GM12865 (cell line): Measurements from ENCODE around the gene ARL5B.

Source experiments
- DNase-seq: peaks from one replicate; pipeline ENCODE4 v3.0.0; 2010; ENCODE audit warnings: low read depth
- H3K4me3 ChIP-seq: 2 replicates; pipeline ENCODE4 v1.5.1; 2011; ENCODE audit warnings: mild to moderate bottlenecking, low read depth, low read length, control low read depth
- CTCF ChIP-seq: IDR thresholded peaks from 2 replicates; pipeline ENCODE4 v1.5.1; 2011; ENCODE audit warnings: low read length, control low read depth, low read depth, inconsistent platforms; ENCODE audit not compliant: insufficient read depth; ENCODE audit errors: missing control alignments

The ARL5B gene

GRCh38 chr10:18650404-18650997 lies 8.7 kb upstream of the ARL5B start:
- no peak for DNase-seq
- peak overlapping the region; percentile 88 for H3K4me3 ChIP-seq
- no peak for TF ChIP-seq CTCF

GRCh38 chr10:18651324-18652007 lies 7.8 kb upstream of the ARL5B start, which contains the start of gene NSUN6:
Gene NSUN6, minus strand, starts transcription at chr10:18651587. Its CDS starts 384 bp downstream, at chr10:18651203.
- H3K4me3 ChIP-seq, result peak within 1 kb of the TSS; percentile 88
- DNase-seq, result peak; percentile 94
- no peak for TF ChIP-seq CTCF

GRCh38 chr10:18653112-18653511 lies 6.1 kb upstream of the ARL5B start:
- no peak for TF ChIP-seq CTCF

GRCh38 chr10:18656724-18657123 lies 2.5 kb upstream of the ARL5B start:
- no peak for DNase-seq
- H3K4me3 ChIP-seq, result no peak overlapping the region
- TF ChIP-seq CTCF, result no peak

More at GRCh38 chr10:18653112-18653511, 6.1 kb upstream of the ARL5B start:
- no peak overlapping the region for H3K4me3 ChIP-seq
- DNase-seq, result no peak

GRCh38 chr10:18658271-18659124 lies 733 bp upstream of the ARL5B start:
- H3K4me3 ChIP-seq, result peak overlapping the region; percentile 99
- no peak for TF ChIP-seq CTCF
- peak; percentile 75 for DNase-seq

GRCh38 chr10:18659819-18660535 lies 746 bp downstream of the ARL5B start:
- peak; percentile 53 for DNase-seq
- no peak for TF ChIP-seq CTCF

More at GRCh38 chr10:18659819-18660535, 746 bp downstream of the ARL5B start:
- H3K4me3 ChIP-seq, result peak overlapping the region; percentile 99
